ENCODE results near the gene ARSA.

DNA sequence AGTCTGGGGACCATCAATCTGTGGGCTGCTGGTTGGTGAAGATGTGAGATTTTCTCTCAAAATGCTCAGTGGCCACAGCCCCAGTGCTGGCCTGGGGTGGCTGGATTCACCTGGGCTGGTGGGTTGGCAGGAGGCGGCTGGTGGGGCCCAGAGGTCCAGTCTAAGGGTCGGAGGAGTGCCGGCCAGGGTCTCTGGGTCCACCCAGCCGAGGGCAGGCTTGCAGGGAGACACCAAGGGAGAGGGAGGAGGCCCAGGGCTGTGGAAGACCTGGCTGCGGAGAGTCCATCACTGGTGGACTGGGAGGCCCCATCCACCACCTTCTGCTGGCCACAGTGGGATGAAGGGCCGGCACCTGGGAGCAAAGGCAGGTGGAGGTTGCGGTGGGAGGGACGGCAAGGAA lies 44.1 kb upstream of the ARSA start:
- TF ChIP-seq POLR2A (IDR thresholded peaks at IDR 0.05) (no peak), CTCF (IDR thresholded peaks at IDR 0.05) (no peak)
